Stimulated activated CD8-positive, alpha-beta memory T cell treated with anti-CD3 and anti-CD28 coated beads, Interleukin-4, amount 100 ng/mL, for 1 hour (primary cell): ENCODE results near the gene GNPAT.

Experiments
- DNase-seq, 2 donors: peaks; one replicate each; pipeline ENCODE4 v3.0.0-alpha.2; 2020; ENCODE audit warnings: low read depth in 2 of 2, low spot score in 1 of 2

The GNPAT gene

DNA sequence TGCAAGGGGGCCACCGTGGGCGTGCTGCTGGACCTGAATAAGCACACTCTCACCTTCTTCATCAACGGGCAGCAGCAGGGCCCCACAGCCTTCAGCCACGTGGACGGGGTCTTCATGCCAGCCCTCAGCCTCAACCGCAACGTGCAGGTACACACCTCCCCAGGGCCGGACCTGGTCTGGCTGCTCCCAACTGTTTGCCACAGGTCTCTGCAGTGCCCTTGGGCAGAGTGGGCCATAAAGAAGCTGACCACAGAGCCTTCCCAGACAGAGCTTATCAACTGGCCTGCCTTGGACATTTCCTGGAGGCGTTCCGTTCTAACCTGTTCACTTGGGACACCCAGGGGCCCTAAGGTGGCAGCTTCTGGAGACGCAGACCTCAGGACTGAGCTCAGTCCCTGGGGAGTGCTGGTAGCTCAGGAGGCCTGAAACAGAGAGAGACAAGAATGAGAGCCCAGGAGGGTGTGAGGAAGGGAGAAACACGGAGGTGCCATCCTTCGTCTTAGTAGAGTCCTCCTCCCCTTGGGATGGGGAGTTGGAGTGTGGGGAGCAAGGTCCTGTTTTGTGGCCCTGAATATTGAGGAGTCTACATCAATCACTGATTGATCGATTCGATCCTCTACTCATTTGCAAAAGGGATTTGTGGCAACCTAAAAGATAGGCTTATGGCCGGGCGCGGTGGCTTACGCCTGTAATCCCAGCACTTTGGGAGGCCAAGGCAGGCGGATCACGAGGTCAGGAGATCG is 27.0 kb upstream of the GNPAT start:
- DNase-seq, result no peak

DNA sequence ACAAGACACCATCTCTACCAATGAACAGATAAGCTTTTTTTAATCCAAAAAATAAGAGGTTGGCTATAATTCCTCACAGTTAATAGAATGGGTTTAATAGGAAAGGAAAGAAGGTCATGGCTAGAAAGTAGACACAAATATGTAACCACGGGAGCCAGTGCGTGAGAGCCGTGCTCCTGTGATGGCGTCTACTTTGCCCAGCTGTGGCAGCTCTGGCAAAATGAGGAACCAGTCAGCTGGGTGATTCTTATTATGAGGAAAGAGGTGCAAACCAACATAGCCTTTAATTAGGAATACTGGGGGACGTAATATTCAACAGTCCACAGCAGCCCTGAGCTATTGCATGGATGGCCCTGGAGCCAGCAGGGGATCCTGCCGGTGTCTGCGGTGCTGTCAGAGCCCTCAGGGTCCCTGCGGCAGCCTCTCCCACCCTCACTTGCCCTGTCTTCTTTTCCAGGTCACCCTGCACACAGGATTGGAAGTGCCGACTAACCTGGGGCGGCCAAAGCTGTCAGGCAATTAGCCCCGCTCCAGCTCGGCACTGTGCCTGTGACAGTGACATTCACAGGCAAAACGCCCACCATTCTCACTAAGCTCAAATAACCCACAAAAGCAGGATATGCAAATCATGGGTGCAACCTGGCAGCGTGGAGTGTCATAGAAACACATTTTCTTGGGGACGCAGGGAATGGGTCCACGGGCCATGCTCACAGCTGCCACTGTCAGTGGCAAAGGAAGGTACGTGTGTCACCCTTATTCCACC is 25.9 kb upstream of the GNPAT start:
- DNase-seq, result no peak

DNA sequence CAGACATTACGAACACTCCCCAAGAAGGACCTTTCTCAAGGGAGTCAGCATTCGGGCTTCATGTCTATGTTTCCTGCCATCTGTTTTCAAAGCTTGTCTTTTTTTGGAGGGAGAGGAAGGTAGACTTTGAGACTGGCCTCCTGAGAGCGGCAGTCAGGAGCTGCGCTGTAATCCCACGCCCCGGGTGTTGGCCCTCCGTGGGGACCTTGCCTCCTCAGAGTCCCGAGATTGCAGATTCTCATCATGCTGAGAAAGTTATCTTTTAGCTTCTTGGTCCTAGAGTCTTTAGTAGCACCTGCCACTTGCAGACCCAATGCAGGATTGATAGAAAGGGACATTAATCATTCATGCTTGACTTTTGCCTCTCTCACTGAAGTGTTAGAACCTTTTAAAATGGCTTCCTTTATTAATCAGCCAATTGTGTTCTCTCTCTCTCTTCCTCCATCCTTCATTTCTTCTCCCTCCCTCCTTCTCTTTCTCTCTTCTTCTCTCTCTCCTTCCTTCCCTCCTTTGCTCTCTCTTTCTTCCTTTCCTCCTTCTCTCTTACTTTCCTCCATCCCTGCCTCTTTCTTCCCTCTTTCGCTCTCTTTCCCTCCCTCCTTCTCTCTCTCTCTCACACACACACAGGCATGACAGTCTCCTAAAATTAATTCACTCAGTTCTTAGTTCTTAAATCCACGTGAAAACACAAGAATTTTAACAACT is 25.2 kb upstream of the GNPAT start:
- DNase-seq, result no peak

DNA sequence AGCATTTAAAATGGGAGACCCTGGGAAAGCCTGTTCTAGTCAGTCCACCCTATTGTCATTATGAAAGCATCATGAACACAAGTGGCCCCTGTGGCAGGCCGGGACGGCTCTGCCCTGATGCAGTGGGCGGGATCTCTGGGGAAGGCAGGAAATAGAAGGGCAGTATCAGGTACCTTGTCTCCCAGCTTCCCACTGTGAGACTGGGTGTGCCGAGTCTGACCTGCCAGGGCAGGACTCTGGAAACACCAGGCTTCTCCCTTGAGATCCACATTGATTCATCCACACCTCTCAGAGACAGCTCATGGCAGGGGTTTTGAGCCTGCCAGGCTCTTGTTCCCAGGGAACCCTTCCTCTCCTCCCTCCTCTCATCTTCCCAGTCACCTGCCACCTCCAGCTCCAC is 24.5 kb upstream of the GNPAT start:
- DNase-seq, result no peak

DNA sequence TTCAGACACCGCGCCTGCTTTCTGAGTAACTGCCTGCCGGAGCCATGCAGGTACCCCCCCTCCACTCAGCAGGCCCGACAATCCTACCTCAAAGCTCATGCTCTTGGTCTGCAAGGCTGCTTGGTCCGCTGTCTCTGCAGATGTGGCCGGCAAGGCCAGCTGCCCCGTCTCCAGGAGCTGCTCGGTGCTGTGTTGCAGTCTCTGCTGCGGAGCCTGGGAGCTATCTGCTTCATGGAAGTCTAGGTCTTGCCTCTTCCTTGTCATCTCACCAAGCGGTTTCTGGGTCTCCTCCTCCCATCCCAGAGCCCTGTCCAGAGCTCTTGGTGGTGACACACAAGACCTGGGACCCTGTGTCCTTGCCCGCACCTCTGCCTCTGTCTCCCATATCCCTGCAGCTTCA is 24.0 kb upstream of the GNPAT start:
- DNase-seq, result no peak

DNA sequence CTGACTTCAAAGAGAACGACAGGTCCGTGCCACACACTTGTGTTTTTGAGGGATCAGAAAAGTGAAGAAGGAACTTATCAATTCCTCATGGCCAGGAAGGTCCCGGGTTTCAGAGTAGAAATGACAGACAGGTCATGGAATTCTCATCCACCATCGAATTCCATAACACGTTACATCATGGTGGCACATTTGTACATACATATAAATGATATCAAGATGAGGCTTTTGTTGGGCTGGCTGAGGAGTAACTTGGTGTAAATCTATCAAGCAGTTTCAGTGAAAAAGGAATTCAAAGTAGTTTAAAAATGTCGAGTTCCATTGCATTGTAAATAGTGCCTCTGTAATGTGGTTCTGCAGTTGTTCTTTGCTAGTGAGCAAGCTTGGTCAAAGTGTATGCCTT is 22.9 kb upstream of the GNPAT start:
- no peak for DNase-seq

DNA sequence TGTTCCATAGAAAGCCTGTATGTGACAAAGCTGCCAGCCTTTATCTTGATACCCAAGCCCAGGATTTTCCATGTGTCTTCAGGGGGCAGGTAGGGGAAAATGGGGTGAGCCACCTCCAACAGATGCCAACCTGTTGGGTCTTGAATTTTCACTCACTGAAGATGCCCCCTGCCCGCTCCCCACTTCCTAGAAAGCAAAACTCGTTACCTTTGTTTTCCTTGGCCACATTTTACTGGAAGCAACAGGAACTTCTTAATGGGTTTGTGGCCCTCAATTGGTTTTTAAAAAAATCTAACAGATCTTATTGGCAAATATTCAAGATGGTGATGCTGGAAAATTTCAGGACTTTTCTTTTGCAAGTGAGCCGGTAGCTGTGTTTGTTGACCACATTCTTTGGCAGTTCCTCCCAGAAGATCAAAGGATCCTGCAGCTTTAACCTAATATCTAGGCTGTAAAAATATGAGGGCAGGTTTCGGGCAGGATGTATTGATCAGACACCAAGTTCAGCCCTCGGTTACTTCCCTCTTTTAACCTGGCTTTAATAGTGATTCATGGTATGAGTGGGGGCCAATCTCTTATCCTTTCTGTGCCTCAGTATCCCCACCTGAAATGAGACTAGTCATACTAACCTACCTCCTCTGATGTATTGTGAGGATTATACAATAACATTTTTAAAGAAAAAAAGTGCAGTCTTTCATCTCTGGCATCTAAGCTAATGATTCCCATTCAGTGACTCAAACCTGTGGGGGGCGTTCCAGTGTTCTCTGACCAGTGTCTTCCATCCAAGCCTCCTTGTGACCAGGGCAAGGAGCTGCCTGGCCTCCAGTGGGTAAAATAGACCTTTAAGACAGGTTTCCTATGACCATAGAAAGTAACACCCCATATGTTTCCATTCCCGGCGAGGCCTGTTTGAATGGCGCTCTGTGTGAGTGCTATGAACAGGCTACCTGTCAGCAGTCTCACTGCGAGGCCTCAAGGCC is 21.3 kb upstream of the GNPAT start:
- no peak for DNase-seq

DNA sequence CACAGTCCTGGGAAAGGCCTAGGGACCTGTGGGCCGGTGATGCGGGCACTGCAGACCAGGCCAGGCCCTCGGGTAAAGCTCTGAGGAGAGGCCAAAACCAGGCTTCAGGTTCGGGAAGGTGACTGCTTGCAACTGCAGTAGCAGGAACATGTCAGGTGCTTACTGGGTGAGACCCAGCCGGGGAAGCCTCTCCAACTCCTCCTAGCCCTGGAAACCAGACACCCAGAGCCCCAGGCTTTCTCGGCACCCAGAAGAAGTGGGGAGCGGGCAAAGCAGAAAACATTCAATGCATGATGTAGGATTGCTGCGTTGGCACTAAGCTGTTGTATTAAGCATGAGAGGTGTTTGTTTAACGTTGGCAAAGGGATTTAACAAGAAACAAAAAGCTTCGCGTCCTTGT is 20.2 kb upstream of the GNPAT start:
- DNase-seq, result no peak

DNA sequence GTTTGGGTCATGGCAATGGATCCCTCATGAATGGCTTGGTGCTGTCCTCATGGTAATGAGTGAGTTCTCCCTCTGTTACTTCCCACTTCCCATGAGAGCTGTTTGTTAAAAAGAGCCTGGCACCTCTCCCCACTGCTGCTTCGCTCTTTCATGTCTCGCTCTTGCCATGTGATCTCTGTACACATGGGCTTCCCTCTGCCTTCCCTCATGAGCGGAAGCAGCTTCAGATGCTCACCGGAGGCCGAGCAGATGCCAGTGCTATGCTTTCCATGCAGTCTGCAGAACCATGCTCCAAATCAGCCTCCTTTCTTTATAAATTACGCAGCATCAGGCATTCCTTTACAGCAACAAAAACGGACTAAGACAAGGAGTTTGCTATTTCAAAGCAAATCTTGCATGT is 14.9 kb upstream of the GNPAT start:
- no peak for DNase-seq

DNA sequence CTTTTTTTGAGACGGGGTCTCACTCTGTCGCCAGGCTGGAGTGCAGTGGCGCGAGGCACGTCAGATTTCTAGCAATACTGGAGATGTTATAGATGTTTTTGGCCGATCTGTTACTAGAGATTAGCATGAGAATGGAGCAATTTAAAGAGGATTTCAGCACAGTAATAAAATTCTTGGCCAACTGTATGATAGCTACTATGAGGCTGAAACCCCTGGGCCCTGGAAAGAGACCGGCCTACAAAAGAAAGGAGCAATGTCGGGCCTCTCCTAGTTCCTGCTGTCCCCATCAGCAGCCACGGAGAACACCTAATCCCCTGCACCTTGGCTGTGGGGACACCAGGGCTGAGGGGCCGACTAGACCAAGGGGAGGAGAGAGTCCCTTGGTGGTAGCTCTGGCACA is 9.5 kb upstream of the GNPAT start:
- no peak for DNase-seq

DNA sequence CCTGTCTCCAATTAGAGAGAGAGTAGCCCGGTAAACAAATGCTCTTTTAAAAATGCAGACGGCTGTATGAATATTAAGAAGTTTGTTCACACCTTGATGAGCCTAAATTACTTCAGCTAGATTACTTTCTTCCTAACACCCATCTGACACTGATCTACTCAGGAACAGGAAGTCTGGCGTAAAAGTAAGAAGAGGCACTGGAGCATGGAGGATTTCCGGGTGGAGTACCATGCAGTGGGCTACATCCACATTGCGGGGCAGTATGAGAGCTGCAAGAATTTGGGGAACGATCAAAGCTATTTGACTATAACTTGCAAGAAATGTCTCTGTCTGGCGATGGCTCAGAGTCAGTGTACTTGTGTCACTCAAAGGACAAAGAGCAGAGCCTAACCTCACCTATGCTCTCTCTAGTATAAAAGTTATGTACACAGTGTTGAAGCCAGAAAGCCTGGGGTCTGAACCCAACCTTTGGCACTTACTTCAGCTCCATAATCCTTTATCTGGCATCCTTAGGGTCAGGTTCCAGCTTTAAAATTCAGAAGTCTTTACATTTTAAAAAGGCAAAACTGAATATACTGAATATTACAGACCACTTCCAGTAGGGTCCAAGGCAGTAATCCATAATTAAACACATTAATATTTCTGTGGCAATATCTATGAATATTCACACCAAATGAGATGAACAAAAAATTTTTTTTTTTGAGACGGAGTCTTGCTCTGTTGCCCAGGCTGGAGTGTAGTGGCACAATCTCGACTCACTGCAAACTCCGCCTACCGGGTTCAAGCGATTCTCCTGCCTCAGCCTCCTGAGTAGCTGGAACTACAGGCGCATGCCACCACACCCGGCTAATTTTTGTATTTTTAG is 7.9 kb upstream of the GNPAT start:
- DNase-seq, result no peak

DNA sequence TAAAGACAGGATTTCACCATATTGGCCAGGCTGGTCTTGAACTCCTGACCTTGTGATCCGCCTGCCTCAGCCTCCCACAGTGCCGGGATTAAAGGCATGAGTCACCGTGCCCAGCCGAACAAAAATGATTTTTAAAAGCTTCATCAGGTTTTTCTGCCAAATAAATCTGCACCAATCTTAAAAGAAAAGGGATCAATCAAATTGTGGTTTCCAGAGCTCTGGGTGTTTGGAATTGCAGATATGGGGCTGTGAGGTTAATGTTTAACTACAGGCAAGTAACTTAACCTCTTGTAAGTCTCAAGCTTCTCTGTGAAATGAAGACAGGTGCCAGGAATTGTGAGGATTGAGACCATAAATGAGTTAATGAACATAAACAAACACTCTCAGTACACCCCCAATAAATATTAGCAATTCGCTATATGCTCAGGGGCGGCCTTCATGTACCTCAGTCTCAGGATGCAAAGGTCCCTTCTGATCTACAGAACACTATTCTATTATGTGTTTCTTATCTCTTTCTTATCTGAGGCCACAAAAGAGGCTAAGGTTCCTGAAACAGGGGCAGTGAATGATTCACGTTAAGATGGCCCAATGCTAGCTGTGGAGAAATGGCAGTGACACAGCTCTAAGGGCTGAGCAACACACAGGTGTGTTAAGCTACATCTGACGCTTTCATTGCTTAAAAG is 7.1 kb upstream of the GNPAT start:
- no peak for DNase-seq

DNA sequence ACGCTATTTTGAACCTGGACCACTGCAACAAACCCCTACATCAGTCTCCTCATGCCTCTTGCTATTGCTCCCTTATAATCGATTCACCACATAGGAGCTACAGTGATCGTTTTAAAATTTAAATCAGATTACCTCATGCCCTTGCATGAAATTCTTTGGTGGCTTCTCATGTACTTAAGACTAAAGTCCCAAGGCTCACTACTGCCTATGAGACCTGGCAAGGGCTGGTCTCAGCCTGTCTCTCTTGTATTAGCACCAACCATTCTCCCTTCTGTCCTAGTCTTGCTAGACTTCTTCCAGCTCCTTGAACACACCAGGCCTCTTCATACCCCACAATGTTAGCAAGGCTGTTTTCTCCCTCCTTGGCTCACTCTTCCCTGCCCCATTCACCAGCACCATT is 6.5 kb upstream of the GNPAT start:
- no peak for DNase-seq

DNA sequence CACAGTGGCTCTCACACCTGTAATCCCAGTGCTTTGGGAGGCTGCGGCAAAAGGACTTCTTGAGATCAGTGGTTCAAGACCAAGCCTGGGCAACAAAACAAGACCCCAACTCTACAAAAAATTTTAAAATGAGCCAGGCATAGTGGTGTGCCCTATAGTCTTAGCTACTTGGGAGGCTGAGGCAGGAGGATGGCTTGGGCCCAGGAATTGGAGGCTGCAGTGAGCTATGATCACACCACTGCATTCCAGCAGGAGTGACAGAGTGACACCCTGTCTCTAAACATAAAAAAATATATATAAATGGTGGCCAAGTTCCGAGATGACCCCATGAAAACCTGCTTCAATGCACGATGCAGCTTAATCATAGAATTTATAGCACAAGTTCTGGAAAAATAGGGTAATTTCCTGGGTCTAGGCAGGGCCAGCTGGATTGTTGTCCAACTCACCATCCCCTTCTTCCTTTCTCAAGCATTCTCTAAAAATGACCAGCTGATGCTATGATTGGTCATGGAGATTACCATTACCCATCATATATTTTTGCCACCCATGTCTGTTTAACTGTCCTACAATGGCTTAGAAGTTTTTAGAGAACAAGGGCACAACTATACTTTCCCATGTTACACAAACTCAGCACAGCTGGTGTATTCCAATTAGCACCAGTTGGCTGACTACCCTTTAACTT is 5.3 kb upstream of the GNPAT start:
- DNase-seq, result no peak

DNA sequence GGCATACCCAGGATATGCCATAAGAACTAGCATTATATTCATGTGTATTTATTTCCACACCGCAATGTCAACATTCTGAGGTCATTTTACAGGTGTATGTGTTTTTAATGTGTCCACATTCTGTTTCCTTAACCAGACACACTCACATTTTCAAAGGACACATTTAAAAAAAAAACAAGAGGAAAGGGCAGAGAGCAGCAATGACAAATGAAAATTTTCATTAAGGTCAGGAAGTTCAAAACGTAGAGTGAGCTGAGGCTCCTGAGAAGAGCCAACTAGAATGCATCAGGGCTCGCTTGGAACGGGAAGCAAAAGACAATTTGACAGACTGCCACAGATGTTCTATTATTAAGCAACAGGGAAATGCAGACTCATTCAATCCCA is 4.8 kb upstream of the GNPAT start:
- DNase-seq, result no peak

DNA sequence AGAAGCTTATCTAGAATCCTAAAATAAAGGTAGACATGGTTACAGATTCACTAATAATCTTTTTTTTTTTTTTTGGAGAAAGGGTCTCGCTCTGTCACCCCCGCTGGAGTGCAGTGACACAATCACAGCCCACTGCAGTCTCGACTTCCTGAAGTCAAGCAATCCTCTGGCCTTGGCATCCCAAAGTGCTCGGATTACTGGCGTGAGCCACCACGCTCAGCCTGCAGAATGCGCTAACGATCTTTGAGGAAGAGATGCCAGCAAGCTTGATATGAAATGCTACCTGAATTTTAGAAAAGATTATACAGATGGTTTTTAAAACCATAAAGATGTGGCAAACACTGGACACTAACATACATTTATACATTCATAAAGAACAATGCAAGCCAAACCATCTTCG is 4.1 kb upstream of the GNPAT start:
- no peak for DNase-seq

DNA sequence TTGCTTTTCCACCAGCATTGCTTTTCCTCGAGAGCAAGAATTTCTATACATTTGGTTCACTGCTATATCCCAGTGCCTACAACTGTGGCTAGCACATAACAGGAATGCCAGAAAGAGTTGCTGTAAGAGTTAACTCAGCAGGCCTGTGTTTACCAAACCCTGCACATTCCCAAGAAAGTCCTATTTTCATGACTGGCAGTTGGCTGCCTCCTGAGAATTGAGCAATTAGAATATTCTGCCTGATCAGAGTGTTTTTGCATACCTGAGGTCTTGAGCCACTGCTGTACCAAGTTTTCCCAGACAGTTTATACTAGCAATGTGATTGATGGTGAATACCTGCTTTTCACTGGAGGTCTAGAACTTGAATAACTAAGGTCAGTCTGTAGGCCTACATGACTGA is 2.7 kb upstream of the GNPAT start:
- DNase-seq, result no peak

DNA sequence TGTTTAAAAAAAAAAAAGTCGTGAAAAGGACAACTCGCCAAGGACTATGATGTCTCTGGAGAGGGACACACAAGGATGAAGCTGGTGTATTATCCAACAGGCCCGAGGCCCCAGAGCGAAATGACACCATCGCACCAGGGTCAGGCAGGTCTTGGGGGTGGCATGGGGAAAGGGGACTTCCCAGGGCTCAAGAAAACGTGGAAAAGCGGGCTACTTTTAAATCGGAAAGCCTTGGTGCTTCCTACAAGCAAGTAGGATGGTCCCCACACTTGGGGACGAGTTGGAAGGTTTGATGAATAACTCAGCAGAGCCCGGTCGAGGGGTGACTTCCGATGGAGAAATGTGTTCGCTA is 505 bp upstream of the GNPAT start:
- no peak for DNase-seq

DNA sequence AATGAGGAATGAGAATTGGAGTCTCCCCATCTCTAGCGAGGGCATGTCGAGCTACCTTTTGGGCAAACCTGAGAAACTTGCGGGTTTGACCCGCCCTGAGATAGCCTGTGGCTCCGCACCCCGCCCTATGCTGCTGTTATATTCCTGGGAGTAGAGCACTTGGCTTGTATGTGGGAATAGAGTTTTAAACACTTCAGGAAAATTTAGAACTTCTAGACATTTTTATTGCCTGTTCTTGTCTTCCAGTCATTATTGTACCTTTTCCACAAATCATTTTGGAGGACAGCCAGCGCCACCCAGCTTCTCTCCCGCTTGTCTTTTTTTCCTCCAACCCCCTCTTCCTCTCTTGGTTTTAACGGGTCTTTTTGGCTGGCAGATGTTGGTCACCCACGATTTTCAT is 738 bp downstream of the GNPAT start:
- DNase-seq, result no peak
